ENCODE data around the gene NPPB. TPM values are rescaled to one million over a fixed set of nuclear protein-coding genes. Genes with fewer than 3 reads are reported as not detected.

Gene NPPB
- total RNA-seq, 6 experiments from 2014 or later, result not detected

GRCh38 chr1:11874624-11875023 lies 15.9 kb upstream of the NPPB start:
- H3K4me3 Mint-ChIP-seq, result no peak overlapping the region
- no peak for TF ChIP-seq CTCF (IDR thresholded peaks at IDR 0.05)
- H3K4me1 Mint-ChIP-seq (ENCODE audit: low read depth), result no peaks in the 10 kb centered on the region
- peaks cover 55% of the 10 kb centered on the region for H3K27me3 Mint-ChIP-seq (ENCODE audit: insufficient read depth)
- DNase-seq, result no peak
- no peak overlapping the region for H3K27ac Mint-ChIP-seq
- no peaks in the 10 kb centered on the region for H3K36me3 Mint-ChIP-seq (ENCODE audit: low read depth)
- H3K9me3 Mint-ChIP-seq, result no peaks in the 10 kb centered on the region

GRCh38 chr1:11874258-11874562 lies 15.5 kb upstream of the NPPB start:
- no peak for TF ChIP-seq CTCF (IDR thresholded peaks at IDR 0.05)
- no peak overlapping the region for H3K27ac Mint-ChIP-seq
- no peak for DNase-seq
- H3K27me3 Mint-ChIP-seq (ENCODE audit: insufficient read depth), result peaks cover 56% of the 10 kb centered on the region
- H3K4me3 Mint-ChIP-seq, result no peak overlapping the region
- H3K4me1 Mint-ChIP-seq (ENCODE audit: low read depth), result no peaks in the 10 kb centered on the region
- H3K36me3 Mint-ChIP-seq (ENCODE audit: low read depth), result no peaks in the 10 kb centered on the region
- no peaks in the 10 kb centered on the region for H3K9me3 Mint-ChIP-seq

GRCh38 chr1:11873395-11874257 lies 14.9 kb upstream of the NPPB start:
- Mint-ChIP-seq H3K36me3 (ENCODE audit: low read depth) (no peaks in the 10 kb centered on the region), H3K27ac (no peak overlapping the region), H3K4me3 (no peak overlapping the region), H3K27me3 (ENCODE audit: insufficient read depth) (peaks cover 59% of the 10 kb centered on the region), H3K9me3 (no peaks in the 10 kb centered on the region), H3K4me1 (ENCODE audit: low read depth) (no peaks in the 10 kb centered on the region)
- DNase-seq, result no peak
- TF ChIP-seq CTCF (IDR thresholded peaks at IDR 0.05), result no peak

- Mint-ChIP-seq H3K36me3 (ENCODE audit: low read depth) (no peaks in the 10 kb centered on the region), H3K9me3 (no peaks in the 10 kb centered on the region), H3K27ac (no peak overlapping the region), H3K4me1 (ENCODE audit: low read depth) (no peaks in the 10 kb centered on the region), H3K27me3 (ENCODE audit: insufficient read depth) (peaks cover 59% of the 10 kb centered on the region), H3K4me3 (no peak overlapping the region)
- no peak for DNase-seq
- TF ChIP-seq CTCF (IDR thresholded peaks at IDR 0.05), result no peak
Observed at GRCh38 chr1:11872545-11872944, 13.8 kb upstream of the NPPB start.

- H3K36me3 Mint-ChIP-seq (ENCODE audit: low read depth), result no peaks in the 10 kb centered on the region
- no peaks in the 10 kb centered on the region for H3K9me3 Mint-ChIP-seq
- H3K4me1 Mint-ChIP-seq (ENCODE audit: low read depth), result no peaks in the 10 kb centered on the region
- H3K4me3 Mint-ChIP-seq, result no peak overlapping the region
- no peak for DNase-seq
- TF ChIP-seq CTCF (IDR thresholded peaks at IDR 0.05), result no peak
- H3K27ac Mint-ChIP-seq, result no peak overlapping the region
- H3K27me3 Mint-ChIP-seq (ENCODE audit: insufficient read depth), result peaks cover 50% of the 10 kb centered on the region
Observed at GRCh38 chr1:11869650-11870207, 11.0 kb upstream of the NPPB start.

Measured in HFFc6 (cell line).